SU-DHL-6 (cell line): ENCODE data around the gene POU6F1.

Experiments
- CTCF ChIP-seq: fragments of 200-600 bp; sonication (generic); IDR thresholded peaks from one replicate; pipeline ENCODE4 v1.5.1; 2017; ENCODE audit warnings: antibody characterized with exemption, mild to moderate bottlenecking, low read length, moderate library complexity; ENCODE audit not compliant: insufficient read depth, poor library complexity, severe bottlenecking
- EZH2phosphoT487 ChIP-seq: fragments of 200-600 bp; sonication (generic), shearing (Covaris generic); conservative IDR thresholded peaks from 2 replicates; pipeline ENCODE4 v1.6.1; 2018; ENCODE audit warnings: mild to moderate bottlenecking, antibody characterized with exemption, low read length, moderate library complexity, mixed read lengths

GRCh38 chr12:51218607-51219161 lies 822 bp upstream of the POU6F1 start:
- TF ChIP-seq EZH2phosphoT487 (no peak), CTCF (no peak)
